HG03565 (cell line): Measurements from ENCODE around the gene A4GALT.
"Not testable (repeated sequence)": the region's sequence is repeated elsewhere in the genome, so short reads cannot be mapped to it uniquely, and the experiment has no call there.

Experiments used
- ATAC-seq: cut with Tn5 transposase; IDR thresholded peaks from one replicate; pipeline ENCODE4 v1.9.1; 2021; ENCODE audit warnings: mild to moderate bottlenecking, moderate library complexity; ENCODE audit not compliant: unreplicated experiment

A4GALT gene

DNA sequence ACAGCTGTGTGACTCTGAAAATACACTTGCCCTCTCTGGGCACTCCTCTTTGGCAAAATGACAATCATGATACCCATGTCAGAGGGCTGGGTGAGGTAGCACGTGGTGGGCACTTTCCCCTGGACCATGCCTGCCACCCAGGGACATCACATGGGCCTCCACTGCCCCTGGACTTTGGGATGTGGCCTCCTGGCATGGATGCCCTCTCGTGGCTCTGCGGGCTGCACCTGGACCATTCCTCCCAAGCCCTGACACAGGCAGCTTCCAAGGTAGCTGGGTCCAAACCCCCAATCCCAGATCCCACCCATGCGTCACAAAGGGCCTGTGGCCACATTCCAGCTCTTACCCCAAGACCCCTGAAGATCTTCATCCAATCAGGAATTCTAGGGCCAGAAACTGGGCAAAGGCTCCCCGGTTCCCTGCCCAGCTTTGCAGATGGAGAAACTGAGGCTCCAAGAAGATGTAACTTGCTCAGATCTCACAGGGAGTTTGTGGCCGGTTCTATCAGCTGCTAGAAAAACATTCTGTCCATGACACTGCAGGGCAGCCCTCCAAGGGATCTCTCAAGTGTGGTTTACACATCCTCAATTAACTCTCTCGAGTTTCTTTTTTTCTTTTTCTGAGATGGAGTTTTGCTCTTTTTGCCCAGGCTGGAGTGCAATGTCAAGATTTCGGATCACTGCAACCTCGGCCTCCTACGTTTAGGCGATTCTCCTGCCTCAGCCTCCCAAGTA, 36.0 kb downstream of the A4GALT start:
- no peak for ATAC-seq

DNA sequence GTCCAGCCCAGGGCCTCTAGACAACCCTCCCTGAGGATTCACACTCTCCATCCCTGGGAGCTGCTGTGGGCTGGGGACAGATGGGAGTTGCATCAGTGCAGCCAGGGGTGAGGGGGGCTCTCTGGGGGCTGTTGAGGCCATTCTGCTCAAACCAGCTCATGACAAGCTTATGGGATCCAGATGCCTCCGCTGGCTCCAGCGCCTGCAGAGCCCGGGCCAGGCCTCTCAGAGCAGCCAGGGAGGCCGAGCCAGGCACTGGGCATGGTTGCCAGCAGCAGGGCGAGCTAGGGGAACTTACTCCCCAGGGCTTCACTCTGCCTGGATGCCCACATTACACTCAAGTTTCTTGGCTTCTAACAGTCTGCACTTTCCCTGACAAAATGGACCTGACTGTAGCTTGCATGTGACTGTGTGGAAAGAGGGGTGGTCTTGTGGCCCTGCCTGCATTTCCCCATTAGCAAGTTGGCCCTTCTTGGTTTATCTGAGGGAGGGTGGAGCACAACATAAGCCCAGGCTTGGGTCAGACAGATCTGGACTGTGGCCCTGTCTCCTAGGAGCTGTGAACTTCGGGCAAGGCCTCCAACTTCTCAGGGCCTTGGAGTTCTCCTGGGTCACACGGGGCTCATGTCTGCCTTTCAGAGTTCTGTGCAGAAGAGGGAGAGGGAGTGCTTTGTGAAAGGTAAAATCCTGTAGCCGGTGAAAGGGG, 36.9 kb downstream of the A4GALT start:
- ATAC-seq, result no peak

DNA sequence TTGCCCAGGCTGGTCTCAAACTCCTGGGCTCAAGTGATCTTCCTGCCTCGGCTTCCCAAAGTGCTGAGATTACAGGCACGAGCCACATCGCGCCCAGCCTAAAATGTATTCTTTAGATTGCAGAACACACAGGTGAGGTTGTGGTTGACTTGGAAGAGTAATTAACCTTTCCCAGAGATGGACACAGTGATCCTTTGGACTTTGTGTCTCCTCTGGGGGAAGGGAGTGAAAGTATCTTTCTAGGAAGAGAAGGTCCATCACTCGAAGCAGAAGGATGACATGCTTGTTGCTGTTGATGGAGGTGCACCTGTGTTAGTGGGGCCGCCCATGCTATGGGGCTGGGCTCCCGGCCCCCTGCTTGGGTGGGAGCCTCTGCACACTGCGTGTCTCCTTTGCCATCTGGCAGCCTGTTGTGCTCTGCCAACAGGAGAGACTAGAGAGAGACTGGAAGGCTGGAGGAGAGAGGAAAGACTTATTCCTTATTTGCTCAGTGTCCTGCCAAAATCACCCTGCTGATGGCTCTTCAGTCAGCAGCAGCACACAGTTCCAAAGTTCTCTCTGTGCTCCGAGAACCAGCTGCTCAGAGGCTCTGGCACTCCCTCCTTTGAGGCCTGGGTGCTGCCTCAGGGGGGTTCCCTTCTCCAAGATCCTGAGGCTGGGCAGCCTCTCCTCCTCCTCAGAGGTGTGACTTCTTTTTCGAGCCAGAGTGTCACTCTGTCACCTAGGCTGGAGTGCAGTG, 38.4 kb downstream of the A4GALT start:
- no peak for ATAC-seq

DNA sequence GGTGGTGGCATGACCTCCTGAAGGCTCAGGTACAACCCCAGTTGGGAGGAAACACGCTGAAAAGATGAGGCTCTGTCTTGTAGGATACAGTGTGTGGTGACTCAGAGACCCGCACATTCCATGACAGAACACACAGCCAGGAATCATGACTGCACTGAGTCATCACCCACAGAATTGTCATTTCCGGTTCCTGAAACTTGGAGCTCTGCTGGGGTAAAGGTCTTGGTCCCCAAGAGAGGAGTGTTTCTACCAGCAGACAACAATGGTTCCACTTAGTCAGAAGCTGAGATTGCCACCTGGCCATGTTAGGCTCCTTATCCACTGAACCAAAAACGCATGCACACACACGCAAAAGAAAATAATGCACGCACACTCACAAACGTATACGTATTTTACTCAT, 40.0 kb downstream of the A4GALT start:
- ATAC-seq, result no peak

DNA sequence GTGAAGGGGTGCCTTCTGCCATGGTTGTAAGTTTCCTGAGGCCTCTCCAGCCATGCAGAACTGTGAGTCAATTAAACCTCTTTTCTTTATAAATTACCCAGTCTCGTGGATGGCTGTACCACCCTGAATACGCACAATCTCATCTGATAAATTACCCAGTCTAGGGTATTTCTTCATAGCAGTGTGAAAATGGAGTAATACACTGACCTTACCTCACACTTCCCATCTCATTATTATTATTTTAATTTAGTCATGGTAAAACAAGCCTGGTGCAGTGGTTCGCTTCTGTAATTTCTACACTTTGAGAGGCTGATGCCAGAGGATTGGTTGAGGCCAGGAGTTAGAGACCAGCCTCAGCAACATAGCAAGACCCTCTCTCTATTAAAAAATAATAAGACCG, 41.0 kb downstream of the A4GALT start:
- ATAC-seq, result no peak

DNA sequence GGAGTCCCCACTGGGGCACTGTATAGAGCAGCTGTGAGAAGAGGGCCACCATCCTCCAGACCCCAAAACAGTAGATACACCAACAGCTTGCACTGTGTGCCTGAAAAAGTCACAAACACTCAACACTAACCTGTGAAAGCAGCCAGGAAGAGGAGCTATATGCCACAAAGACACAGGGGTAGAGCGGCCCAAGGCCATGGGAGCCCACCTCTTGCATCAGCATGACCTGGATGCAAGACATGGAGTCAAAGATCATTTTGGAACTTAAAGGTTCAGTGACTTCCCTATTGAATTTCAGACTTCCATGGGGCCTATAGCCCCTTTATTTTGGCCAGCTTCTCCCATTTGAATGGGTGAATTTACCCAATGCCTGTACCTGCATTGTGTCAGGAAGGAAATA, 41.8 kb downstream of the A4GALT start:
- ATAC-seq, result no peak

DNA sequence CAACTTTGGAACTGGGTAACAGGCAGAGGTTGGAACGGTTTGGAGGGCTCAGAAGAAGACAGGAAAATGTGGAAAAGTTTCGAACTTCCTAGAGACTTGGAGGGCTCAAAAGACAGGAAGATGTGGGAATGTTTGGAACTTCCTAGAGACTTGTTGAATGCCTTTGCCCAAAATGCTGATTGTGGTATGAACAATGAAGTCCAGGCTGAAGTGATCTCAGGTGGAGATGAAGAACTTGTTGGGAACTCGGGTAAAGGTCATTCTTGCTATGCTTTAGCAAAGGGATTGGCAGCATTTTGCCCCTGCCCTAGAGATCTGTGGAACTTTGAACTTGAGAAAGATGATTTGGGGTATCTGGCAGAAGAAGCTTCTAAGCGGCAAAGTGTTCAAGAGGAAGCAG, 42.7 kb downstream of the A4GALT start:
- ATAC-seq, result not testable (repeated sequence)

DNA sequence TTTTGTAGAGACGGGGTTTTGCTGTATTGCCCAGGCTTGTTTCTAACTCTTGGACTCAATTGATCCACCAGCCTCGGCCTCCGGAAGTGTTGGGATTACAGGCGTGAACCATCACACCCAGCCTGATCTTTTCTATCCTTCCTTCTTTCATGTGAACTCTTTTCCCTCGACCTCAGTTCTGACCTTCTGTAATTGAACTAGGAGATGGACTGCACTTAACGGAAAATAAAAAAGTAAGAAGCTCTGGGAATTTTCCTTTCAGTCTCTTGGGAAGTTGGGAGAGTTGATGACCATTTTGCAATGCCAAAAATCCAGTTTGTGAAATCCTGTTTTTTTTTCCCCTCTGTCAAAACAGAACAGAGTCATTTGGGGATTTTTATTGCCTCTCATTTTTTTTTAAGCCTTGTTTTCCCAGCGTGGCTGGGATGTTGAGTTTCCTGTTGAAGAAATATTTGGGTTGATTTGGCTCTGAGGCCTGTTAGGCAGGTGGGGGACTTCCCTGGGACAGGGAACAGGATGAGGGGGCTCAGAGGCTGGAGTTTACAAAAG, 44.5 kb downstream of the A4GALT start:
- no peak for ATAC-seq

DNA sequence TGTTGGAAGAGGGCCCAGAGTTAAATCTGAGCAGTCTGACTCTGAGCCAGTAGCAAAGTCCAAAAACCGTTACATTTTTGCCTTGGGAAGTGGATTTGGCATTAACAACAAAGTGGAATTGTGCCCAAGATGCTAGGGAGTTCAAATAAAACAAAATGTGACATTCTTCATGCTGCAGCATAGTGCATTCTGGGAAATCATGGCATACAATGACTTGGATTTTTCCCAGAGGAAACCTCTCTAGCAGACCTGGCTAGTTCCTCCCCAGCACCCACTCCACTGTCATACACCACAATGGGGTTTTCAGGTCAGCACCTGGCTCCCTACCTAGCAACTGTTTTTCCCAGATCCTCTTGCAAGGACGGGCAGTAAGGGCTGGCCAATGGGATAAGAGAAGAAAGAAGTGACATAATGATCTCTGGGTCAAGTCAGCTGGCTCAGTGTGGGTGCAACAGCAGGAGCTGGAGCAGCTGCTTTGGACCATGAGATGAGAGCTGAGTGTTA, 46.7 kb downstream of the A4GALT start:
- ATAC-seq, result no peak

DNA sequence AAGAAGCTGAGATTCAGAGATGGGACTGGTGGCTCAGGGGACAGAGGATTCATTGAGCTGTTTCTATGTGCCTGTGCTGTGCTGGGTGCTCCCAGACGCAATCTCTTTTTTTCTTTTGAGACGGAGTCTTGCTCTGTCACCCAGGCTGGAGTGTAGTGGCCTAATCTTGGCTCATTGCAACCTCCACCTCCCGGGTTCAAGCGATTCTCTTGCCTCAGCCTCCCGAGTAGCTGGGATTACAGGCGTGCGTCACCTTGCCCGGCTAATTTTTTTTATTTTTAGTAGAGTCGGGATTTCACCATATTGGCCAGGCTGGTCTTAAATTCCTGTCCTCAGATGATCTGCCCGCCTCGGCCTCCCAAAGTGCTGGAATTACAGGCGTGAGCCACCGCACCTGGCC, 47.6 kb downstream of the A4GALT start:
- ATAC-seq, result not testable (repeated sequence)

DNA sequence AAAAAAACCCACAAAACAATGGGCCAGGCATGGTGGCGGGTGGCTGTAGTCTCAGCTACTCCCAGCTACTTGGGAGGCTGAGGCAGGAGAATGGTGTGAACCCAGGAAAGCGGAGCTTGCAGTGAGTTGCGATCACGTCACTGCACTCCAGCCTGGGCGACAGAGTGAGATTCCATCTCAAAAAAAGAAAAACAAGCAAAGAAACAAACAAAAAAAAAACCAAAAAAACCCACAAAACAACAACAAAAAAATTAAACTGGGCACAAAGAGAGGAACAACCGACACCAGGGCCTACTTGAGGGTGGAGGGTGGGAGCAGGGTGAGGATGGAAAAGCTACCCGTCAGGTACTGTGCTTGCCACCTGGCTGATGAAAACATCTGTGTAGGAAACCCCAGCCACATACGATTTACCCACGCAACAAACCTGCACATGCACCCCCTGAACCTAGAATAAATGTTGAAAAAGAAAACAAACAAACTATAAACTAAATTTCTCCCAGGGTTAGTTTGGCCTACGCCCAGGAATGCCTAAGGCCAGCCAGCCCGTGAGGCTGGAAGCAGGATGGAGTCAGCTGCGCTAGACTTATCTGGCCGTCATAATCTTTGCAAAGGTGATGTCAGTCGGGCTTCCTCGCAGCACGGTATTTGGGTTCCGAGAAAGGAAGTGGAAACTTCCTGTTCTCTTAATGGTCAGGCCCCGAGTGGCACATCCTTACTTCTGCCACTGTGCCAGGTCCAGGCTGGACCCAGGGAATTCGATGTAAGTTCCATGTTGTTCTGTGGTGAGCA, 49.6 kb downstream of the A4GALT start:
- no peak for ATAC-seq

DNA sequence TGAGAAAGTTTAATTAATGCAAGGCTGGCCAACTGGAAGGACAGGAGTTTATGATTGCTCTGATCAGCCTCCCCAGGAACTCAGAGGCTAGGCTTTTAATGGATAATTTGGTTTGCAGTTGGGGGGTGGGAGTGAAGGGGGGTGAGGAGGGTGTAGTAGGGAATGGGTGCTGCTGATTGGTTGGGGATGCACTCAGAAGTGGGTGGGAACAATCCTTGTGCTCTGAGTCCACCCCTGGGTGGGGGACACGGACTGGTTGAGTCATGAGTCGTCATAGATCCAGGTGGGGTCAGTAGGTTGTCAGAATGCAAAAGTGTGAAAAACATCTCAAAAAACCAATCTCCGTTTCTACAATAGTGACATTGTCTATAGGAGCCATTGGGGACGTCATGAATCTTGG, 50.6 kb downstream of the A4GALT start:
- no peak for ATAC-seq

DNA sequence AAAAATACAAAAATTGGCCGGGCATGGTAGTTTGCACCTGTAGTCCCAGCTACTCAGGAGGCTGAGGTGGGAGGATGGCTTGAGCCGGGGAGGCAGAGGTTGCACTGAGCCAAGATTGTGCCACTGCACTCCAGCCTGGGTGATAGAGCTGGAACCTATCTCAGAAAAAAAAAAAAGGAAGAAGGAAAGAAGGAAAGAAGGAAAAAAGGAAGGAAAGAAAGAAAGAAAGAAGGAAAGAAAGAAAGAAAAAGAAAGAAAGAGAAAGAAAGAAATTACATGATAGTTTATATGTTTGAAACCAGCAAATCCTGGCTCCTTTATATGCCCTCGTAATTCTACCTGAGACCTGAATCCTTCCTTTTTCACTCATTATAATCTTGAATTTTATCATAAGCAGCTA, 54.3 kb downstream of the A4GALT start:
- not testable (repeated sequence) for ATAC-seq

DNA sequence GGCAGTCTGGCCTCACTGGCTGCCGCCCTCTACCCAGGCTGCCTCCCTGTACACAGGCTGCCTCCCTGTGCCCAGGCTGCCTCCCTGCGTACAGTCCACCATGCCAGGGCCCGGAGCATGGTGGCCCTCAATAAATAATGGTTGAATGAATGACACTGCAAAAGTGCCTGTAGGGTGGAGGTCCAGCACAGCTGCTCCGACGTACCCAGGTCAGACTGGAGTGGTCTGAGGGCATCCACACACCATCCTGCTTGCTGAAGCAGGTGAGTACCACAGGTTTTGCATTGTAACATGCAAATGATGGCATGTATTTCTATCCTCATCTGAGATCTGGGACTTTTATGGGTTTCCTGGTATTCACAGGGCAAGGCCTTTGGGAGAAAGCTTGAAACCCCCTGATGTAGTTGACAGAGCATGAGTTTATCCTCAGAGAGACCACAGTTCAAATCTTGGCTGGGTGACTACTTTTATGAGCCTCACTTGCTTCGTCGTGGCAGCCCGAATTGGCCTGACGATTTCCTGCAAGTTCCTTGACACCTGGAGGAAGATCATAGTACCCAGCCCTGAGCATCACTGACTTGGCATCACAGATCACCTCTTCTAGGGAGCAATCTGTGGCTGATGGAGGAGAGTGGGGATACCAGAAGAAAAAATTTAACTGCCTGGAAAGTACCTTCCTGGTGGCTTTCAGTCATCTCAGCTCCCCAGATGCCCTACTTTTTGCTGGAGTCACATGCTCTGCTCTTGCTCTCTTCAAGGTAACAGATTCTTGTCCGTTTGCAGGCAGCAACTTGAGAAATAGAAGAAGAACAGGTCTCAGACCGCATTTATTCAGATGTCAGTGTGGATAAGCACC, 55.5 kb downstream of the A4GALT start:
- no peak for ATAC-seq

DNA sequence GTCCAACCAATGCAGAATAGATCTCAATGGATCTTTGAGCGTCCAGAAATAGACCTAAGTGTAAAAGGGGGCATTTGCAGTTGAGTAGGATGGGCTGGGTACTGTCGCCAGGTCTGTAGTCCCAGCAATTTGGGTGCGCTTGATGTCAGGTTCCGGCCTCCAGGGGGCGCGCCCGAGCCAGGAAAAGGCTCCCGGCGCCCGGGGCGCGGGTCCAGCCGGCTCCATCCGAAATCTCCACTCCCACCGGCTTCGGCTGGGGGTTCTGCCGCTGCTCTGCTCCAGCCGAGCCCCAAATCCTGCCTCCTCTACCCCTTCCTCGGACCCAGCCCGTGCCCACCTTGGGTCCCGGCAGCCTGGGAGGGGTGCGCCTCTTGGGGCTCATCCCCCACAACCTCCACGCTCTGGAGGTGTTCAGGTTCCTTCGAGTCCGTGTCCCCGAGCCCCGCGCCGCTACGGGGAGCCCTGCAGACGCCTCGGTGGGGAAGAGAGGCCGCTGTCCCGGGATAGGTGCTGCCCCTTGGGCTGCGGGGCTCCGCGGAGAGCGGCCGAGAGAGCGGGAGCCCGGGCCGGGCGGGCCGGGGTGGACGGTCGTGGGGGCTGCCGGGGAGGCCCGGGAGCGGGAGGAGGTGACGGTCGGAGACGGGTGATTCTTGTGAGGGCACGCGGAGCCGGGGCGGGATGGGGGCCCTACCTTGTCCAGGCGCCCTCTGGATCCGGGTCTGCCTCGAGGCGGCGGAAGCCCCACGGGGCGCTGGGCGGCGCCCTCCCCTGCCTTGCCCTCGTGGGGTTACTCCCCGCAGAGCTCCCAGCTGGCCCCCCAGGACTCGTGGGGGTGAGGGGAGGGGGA, 58.5 kb downstream of the A4GALT start:
- no peak for ATAC-seq

DNA sequence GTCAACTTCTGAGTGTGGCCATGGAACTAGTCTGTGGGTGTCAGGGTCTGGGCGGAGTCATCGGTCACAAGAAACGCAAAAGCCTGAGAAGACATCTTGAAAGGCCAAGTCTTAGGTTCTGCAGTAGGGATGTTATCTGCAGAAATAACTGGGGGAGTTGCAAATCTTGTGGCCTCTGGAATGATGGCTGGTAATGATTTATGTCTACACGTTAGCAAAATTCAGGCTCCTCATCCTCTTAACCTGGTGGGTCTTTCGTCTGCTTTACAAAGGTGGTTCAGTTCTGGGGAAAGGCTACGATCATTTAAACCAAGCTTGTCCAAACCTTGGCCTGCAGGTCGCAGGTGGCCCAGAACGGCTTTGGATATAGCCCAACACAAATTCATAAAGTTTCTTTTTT, 64.1 kb downstream of the A4GALT start:
- ATAC-seq, result no peak

DNA sequence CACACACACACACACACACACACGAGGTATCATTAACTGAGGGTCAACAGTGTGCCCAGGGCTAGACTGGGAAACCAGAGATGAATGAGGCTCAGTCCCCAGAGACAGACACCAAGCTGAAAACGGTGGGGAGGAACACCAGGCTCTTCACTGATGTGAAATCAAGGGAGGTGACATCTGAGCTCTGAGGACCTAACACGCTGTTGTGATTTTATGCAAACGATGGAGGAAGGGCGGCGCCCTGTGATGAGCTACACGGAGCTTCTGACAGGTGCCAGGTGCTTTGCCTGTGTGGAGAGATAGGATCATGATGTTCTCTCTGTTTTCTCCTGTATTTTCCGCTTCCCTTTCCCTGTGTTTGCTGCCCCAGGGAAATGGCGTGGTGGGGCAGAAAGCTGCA, 65.0 kb downstream of the A4GALT start:
- no peak for ATAC-seq

DNA sequence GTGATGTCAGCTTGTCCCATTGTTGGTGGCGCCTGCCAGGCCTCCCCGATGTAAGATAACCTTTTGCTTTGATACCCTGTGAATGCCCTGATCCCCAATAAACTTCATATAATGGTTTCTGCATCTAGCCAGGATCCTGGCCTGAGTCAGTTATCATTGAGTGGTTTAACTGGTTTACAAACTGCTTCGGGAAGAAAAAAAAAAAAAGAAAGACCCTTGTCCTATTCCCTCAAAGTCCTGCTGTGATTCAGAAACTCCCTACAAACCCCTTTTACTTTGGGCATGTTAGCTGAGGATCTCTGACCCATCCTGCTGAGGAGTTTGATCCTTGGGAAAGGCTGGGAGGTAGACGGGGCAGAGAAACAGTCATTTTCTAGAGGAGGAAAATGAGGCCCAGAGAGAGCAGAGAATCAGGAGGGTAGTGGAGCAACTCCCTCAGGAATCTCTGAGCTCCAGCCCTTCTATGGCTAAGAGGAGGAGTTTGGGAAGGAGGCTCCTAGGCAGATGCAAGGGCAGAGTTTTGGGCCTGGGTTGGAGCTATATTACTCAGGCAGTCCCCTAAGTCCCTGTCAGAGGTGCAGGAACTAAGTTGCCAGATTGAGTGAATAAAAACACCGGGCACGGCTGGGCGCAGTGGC, 66.1 kb downstream of the A4GALT start:
- ATAC-seq, result no peak
